ENCODE measurements around the gene NCBP2L. TPM values are rescaled to one million over a fixed set of nuclear protein-coding genes. Genes with fewer than 3 reads are reported as not detected.
A peak's percentile ranks its signal among the peaks of the same experiment; 100 is the strongest.

NCBP2L gene
- total RNA-seq, 6 experiments from 2014 or later = not detected

GRCh38 chrX:107775000-107775733, 2.4 kb upstream of the NCBP2L start:
- intact Hi-C loops (cut with DNase I) = loop anchor here (10.0 kb wide), 3 partner anchors 60 to 120 kb away; no protein-coding TSS in a partner anchor
- Histone ChIP-seq H3K4me1 (no peaks in the 10 kb centered on the region), H3K36me3 (no peaks in the 10 kb centered on the region), H3K9me3 (no peaks in the 10 kb centered on the region), H3K27me3 (peaks cover 0 to 3% of the 10 kb centered on the region in 2 donors), H3K27ac (peak overlapping the region; percentile 47 to 73 (median 63)), H3K4me3 (peak overlapping the region; percentile 48 to 67 (median 65))
- WGBS (ENCODE audit: insufficient coverage, low coverage, low lambda C conversion rate, missing lambda C conversion rate) = 14% methylated on average over 12 of the region's 40 CpGs
- ATAC-seq (peak in 3 of 4 donors; percentile 4 to 6 (median 5)), DNase-seq (no peak)
- TF ChIP-seq CTCF (IDR thresholded peaks at IDR 0.05) = no peak
- no peak for TF ChIP-seq POLR2A (IDR thresholded peaks at IDR 0.05)

- Histone ChIP-seq H3K4me1 (no peaks in the 10 kb centered on the region), H3K9me3 (no peaks in the 10 kb centered on the region), H3K27ac (peak within 1 kb of the TSS; percentile 47 to 73 (median 63)), H3K27me3 (peaks cover 0 to 3% of the 10 kb centered on the region in 2 donors), H3K4me3 (peak within 1 kb of the TSS; percentile 48 to 67 (median 65)), H3K36me3 (no peaks in the 10 kb centered on the region)
- DNase-seq = peak; percentile 75 to 88 (median 87)
- WGBS (ENCODE audit: insufficient coverage, low coverage, low lambda C conversion rate, missing lambda C conversion rate) = 7% methylated on average over 9 of the region's 59 CpGs
- TF ChIP-seq POLR2A (IDR thresholded peaks at IDR 0.05) = peak; percentile 61
- TF ChIP-seq CTCF (IDR thresholded peaks at IDR 0.05) = peak in 3 of 4 donors; percentile 4 to 17 (median 16)
- intact Hi-C loops (cut with DNase I) = loop anchor here (10.0 kb wide), 3 partner anchors 61 to 121 kb away; no protein-coding TSS in a partner anchor
- ATAC-seq = peak; percentile 85 to 93 (median 89)
Measured at GRCh38 chrX:107775734-107776511, 1.6 kb upstream of the NCBP2L start, which contains the start of gene TSC22D3. TSC22D3 (minus strand) TSS chrX:107775787; CDS start chrX:107775419, 368 bp downstream.

GRCh38 chrX:107776649-107777535, 641 bp upstream of the NCBP2L start:
- TF ChIP-seq CTCF (IDR thresholded peaks at IDR 0.05) = peak; percentile 80 to 90 (median 87)
- no peak for TF ChIP-seq POLR2A (IDR thresholded peaks at IDR 0.05)
- intact Hi-C loops (cut with DNase I) = loop anchor here (10.0 kb wide), 3 partner anchors 62 to 122 kb away; no protein-coding TSS in a partner anchor
- Histone ChIP-seq H3K27me3 (peaks cover 0 to 3% of the 10 kb centered on the region in 2 donors), H3K4me3 (peak overlapping the region; percentile 48 to 67 (median 65)), H3K36me3 (no peaks in the 10 kb centered on the region), H3K9me3 (no peaks in the 10 kb centered on the region), H3K27ac (peak overlapping the region in 2 of 3 donors; percentile 63 to 73), H3K4me1 (no peaks in the 10 kb centered on the region)
- peak; percentile 75 to 87 (median 78) for ATAC-seq
- peak; percentile 67 to 77 (median 74) for DNase-seq
- 8% methylated on average over 20 of the region's 20 CpGs for WGBS (ENCODE audit: insufficient coverage, low coverage, low lambda C conversion rate, missing lambda C conversion rate)

GRCh38 chrX:107780525-107780924, 3.0 kb downstream of the NCBP2L start:
- H3K9me3 ChIP-seq = no peaks in the 10 kb centered on the region
- intact Hi-C loops (cut with DNase I) = no loop called here
- no peak for DNase-seq
- no peaks in the 10 kb centered on the region for H3K36me3 ChIP-seq
- H3K27ac ChIP-seq = no peak overlapping the region
- no peak overlapping the region for H3K4me3 ChIP-seq
- peaks cover 0 to 7% of the 10 kb centered on the region in 2 donors for H3K27me3 ChIP-seq
- no peak for TF ChIP-seq CTCF (IDR thresholded peaks at IDR 0.05)
- no peak for TF ChIP-seq POLR2A (IDR thresholded peaks at IDR 0.05)
- WGBS (ENCODE audit: insufficient coverage, low coverage, low lambda C conversion rate, missing lambda C conversion rate) = 72% methylated on average over 6 of the region's 9 CpGs
- no peaks in the 10 kb centered on the region for H3K4me1 ChIP-seq
- no peak for ATAC-seq
